HG02884 (cell line): ENCODE data around the gene HRH3.

ENCODE experiments used
- ATAC-seq: cut with Tn5 transposase; IDR thresholded peaks from one replicate; pipeline ENCODE4 v1.9.1; 2021; ENCODE audit warnings: mild to moderate bottlenecking, moderate library complexity; ENCODE audit not compliant: unreplicated experiment

HRH3 gene

DNA sequence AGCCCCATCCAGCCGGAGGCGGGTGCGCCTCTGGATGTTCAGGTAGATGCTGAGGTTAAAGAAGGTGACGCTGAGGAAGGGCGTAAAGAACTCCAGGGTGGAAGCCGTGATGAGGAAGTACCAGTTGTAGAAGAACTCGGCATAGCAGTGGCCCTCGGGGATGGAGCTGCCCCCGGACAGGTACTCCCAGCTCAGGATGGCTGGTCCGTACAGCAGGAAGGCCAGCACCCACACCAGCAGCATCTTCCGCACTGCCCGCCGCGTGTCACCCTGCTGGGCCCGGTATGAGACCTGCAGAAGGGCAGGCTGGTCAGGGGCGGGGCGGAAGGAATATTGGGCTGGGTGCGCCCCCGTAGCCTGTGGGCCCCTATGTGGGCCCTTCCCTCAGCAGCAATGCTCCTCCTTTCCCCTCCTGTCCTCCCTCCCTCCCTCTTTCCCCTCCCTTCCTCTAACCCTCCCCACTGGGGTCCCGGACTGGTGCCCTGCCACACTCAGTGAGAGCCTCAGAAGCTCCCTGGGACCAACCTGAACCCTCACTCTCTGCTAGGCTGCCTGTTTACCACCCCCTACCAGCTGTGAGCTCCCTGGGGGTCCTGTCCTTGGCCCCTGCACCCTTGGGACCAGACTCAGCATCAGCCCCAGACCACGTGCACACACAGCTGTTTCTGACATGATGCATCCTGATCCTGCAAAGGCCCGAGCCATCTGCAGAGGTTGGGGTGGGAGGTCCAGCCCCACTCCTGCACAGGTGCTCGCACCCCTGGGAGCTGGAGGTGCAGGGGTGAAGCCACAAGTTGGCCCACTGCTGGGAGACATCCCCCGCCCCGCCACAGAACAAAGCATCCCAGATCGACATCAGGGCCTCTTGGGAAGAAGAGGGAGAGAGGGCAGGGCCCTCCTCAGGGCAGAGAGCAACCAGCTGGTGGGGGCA, 3.2 kb downstream of the HRH3 start:
- ATAC-seq: no peak

- ATAC-seq: no peak
Measured at GRCh38 chr20:62215991-62216635, 4.0 kb downstream of the HRH3 start.

DNA sequence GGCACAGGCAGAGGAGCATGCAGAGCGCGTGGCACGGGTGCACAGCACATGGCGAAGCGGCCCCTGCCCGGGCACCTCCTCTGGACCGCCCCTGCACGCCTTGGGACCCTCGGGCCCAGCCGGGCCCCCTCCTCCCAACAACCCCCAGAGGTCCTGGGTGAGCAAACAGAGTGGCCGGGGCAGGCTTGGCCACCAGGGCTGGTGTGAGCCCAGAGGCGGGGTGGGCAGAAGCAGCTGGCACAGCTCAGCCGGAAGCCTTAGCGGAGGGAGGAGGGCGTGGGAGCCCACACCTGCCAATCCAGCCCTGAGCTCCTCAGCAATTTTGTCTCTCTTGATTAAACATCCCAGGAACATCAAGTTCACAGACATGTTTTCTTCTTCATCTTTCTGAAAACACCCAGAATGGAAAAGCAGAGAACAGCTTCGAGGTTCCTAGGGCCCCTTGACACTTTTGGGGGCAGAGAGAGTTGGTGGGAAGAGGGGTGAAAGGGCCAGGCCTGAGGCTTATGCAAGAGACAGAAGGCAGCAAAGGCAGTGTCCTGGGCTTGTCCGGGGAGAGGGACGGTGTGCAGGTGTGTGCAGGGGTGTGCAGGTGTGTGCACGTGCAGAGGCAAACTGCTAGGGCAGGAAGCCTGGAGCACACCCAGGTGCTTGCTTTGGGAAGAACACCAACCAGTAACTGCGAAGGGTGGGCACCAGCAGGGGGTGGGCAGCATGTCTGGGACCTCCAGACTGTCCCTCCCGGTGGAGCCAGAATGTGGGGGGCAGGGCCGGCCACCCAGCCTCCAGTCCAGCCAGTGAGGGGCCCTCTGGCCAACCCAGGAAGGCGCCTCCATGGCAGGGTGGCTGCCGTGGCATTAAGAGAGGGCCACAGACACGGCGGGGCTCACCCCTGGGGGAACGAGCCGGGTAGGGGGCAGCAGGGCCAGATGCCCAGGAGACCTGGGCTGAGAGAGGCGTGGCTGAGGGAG, 4.8 kb downstream of the HRH3 start:
- ATAC-seq: no peak

GRCh38 chr20:62214067-62214466, 6.0 kb downstream of the HRH3 start:
- ATAC-seq: no peak

DNA sequence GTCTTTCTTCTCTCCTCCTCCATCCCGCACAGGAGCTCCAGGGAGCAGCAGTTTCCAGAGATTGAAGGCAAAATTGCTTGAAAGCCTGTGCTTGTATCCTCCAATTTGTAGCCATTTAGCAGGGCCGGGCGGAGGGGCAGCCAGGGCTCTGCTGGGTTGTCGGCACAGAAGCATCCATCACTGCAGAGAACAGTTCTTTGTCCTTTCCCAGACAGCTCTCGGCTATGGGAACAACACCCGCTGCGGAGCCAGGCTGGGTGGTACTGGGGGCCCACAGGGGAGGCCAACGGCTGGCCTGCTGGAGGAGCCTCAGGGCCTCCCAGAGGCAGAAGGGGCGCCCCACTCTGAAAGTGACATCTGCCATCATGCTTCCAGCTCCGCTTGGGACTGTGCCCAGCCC, 7.8 kb downstream of the HRH3 start:
- ATAC-seq: no peak

DNA sequence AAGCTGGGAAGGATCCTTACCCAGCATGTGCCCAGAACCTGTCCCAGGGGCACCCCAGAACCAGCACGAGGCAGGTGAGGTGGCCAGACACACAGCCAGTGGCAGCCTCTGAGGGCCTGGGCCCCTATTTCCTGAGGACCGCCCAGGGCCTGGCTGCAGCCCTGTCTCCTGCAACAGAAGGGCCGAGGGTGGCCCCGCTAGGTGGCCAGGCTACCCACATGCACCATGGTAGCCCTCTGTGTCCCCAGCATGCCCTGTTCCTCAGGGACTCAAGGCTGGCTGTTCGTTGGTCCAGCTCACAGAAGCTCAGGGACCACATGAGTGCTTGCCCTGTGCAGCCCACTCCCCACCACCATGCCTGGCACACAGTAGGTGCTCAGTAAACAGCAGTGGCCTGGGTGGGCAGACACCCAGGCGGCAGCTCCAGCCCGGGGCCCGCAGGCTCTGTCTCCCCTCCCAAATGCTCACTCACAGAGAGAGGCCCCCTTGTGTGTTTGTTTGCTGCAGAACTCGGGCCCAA, 8.2 kb downstream of the HRH3 start:
- no peak for ATAC-seq

DNA sequence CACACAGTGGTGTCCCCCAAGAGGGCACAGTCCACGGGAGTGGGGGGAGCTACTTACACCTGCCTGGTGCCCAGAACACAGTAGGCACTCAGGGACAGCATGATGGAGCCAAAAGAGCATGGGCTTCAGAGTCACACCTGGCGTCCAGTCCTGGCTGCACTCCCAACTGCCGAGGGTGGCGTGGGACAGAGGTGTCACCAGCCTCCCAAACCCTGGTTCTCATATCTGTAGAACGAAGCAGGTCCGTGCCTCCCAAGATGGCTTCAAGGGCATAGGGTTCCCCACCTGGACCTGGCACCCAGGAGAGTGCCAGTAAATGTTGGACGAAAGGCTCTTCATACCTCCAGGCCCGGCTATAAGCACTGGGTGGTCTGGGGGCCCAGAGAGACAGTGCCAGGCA, 8.9 kb downstream of the HRH3 start:
- no peak for ATAC-seq

DNA sequence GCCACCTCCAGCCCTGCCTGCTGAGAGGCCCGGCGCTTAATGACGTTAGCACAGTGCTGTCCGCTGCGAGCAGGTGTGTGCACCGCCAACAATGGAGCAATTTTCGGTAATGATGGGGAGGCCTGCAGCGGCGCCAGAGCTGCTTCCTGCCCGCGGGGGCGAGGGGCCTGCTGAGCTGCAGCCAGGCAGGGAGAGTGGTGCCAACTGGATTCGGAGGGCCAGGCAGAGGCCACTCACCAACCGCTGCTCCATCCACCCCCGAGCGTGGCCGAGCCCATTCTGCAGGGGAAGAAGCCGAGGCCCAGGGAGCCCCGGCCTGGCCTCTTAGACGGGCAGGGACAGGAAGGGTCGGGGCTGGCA, 9.6 kb downstream of the HRH3 start:
- ATAC-seq: no peak

DNA sequence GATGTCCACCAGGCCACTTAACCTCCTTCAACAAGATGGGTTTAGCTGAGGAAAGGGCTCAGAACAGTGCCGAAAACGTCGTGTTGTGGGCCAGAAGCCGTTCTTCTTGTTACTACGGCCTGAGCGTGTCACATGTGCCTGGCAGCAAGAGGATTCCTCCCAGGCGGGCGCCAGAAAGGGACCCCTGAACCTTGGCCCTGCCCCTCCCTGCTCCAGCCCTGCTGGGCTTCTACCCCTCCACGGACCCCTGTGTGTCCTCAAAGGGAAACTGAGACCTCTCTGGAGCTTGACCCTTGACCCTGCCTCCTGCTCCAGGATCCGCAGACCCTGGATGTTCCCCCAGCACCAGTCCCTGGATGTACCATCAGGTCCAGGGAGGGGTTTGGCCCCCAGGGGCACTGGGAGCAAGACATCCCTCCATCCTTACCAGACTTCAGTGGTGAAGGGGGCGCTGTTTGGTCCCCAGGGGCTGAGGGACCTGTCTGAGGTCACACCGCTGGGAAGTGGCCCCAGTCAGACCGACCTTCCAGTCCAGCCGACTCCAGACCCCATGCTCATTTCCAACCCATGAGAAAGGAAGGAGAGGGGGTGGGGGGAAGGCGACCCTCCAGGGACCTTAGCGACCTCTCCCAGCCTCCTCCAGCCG, 10.1 kb downstream of the HRH3 start:
- no peak for ATAC-seq

DNA sequence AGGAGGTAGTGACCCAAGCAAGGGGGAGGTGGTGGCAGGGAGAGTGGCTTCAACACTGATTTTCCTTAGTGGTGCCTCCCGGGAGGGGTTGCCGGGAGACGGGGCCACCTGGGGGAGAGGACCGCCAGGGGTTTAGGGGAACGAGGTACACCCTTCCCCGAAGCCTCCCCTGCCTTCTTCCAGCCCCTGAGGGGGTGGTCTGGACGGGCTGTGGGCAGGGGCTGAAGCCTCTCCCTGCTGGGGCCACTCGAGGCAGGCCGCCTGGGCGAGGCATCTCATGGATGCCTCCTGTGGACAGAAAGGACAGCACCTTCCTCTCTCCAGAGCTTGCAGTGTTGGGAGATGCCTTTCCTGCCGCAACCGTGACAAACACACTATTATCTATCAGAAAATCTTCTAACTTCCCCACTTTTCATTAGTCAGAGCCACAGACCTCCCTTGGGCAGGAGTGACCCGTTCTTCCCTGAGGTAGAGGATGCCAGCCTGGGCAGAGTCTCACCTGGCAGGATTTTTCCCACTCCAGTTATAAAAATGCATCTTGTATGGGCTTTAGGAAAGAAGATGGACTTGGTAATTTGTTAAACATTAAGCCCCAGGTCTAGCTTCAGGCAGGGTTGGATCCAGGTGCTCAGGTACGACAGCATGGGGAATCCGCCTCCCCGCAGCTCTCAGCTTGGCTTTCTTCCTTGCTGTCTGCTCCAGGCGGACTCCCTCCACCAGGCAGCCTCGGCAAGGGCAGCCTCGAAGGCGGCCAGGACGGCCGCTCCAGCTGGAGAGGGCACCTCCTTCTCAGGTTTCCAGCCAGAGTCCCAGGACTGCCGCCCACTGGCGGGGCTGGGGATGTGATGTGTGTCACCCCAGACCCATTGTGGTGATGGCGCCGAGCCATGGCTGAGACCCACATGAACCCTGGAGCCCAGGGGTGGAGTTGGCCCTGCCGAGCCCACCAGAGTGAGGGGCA, 11.0 kb downstream of the HRH3 start:
- no peak for ATAC-seq

DNA sequence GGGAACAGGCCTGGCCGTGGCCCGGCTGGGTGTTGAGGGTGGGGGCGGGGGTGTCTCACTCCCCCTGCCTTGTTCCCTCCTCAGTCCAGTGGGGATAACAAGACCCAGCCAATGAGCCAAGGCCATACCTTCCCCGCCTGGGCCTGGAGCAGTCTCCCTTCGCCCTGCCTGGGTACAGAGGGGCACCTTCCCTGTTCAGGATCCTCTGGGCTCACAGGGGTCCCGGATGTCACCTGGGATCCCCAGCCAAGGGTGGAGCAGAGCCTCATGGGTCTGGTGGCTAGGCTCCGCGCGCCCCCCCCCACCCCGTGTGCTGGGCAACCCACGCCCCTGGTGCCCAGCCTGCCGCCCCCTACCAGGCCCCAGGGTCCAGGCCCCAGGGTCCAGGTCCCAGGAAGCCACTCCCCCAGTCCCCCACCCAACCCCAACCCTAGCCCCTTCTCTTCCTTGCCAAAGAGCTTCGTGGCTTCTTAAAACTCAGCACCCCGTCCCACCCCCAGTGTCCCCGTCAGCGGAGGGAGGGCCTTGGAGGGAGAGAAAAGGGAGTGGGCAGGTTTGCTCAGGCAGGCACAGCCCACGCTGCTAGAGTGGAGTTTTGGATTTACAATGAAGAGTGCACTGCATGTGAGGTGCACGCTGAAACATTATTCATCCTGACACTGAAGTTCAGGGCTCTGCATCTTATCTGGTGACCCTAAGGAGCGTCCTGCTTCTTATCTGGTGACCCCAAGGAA, 11.8 kb downstream of the HRH3 start:
- no peak for ATAC-seq

- ATAC-seq: no peak
Measured at GRCh38 chr20:62206388-62206775, 13.7 kb downstream of the HRH3 start.

- no peak for ATAC-seq
Measured at GRCh38 chr20:62205618-62206387, 14.3 kb downstream of the HRH3 start.

GRCh38 chr20:62203378-62204030, 16.6 kb downstream of the HRH3 start:
- ATAC-seq: no peak

GRCh38 chr20:62202676-62203377, 17.3 kb downstream of the HRH3 start:
- ATAC-seq: no peak

- ATAC-seq: no peak
Measured at GRCh38 chr20:62202083-62202395, 18.0 kb downstream of the HRH3 start.
